Endodermal cell (in vitro differentiated cells): ENCODE measurements around the gene MEF2D. TPM values are rescaled to one million over a fixed set of nuclear protein-coding genes. Genes with fewer than 3 reads are reported as not detected.

Experiments used
- DNase-seq: peaks from one replicate; pipeline ENCODE4 v3.0.0-alpha.2; 2017
- H3K27ac ChIP-seq: 2 replicates; pipeline ENCODE4 v1.5.1; 2013; ENCODE audit warnings: mild to moderate bottlenecking, low read depth, low read length, moderate library complexity
- H3K27me3 ChIP-seq: 2 replicates; pipeline ENCODE4 v1.6.1; 2013; ENCODE audit warnings: mild to moderate bottlenecking, low read length, moderate library complexity; ENCODE audit not compliant: insufficient read depth, control insufficient read depth, poor library complexity, severe bottlenecking
- H3K36me3 ChIP-seq: 2 replicates; pipeline ENCODE4 v1.7.0; 2013; ENCODE audit warnings: mild to moderate bottlenecking, low read length, moderate library complexity; ENCODE audit not compliant: control insufficient read depth, insufficient read depth
- H3K4me1 ChIP-seq: one replicate; pipeline ENCODE4 v1.7.0; 2013; ENCODE audit warnings: low read length; ENCODE audit not compliant: control insufficient read depth, insufficient read depth
- H3K4me3 ChIP-seq: 2 replicates; pipeline ENCODE4 v1.5.1; 2013; ENCODE audit warnings: mild to moderate bottlenecking, low read length, moderate library complexity
- H3K9ac ChIP-seq: 2 replicates; pipeline ENCODE4 v1.6.1; 2013; ENCODE audit warnings: mild to moderate bottlenecking, low read length, moderate library complexity; ENCODE audit not compliant: poor library complexity, severe bottlenecking; ENCODE audit errors: extremely low read depth
- H3K9me3 ChIP-seq: 2 replicates; pipeline ENCODE4 v1.6.1; 2013; ENCODE audit warnings: mild to moderate bottlenecking, low read length, moderate library complexity; ENCODE audit not compliant: control insufficient read depth
- H3K27ac Mint-ChIP-seq: 2 replicates; pipeline ENCODE4 v1.8.0; 2020; ENCODE audit warnings: mixed read lengths
- H3K27me3 Mint-ChIP-seq: 2 replicates; pipeline ENCODE4 v1.8.0; 2021; ENCODE audit warnings: mild to moderate bottlenecking, mixed read lengths; ENCODE audit not compliant: insufficient read depth
- H3K36me3 Mint-ChIP-seq: 2 replicates; pipeline ENCODE4 v1.8.0; 2020; ENCODE audit warnings: low read depth, mixed read lengths
- H3K4me1 Mint-ChIP-seq: 2 replicates; pipeline ENCODE4 v1.8.0; 2020; ENCODE audit warnings: mixed read lengths
- H3K4me3 Mint-ChIP-seq: 2 replicates; pipeline ENCODE4 v1.8.0; 2020; ENCODE audit warnings: mild to moderate bottlenecking, moderate library complexity, mixed read lengths
- H3K9me3 Mint-ChIP-seq: 2 replicates; pipeline ENCODE4 v1.8.0; 2020; ENCODE audit warnings: mild to moderate bottlenecking, mixed read lengths
- CTCF ChIP-seq: fragments of 200-600 bp; sonication (generic); conservative IDR thresholded peaks from 2 replicates; pipeline ENCODE4 v1.5.0; 2021; ENCODE audit warnings: antibody characterized with exemption, mild to moderate bottlenecking
- WGBS, 2 experiments: methylation state at CpG; one replicate each; pipeline versions ENCODE4 v1.1.5 to v1.1.7; 2013; ENCODE audit warnings: missing lambda C conversion rate in 2 of 2, mixed read lengths in 1 of 2; ENCODE audit not compliant: insufficient coverage in 1 of 2, insufficient read length in 1 of 2; 5-methylcytosine and 5-hydroxymethylcytosine counted together
- microRNA-seq: library from miRNA; unstranded; fragments of <30 nt; microRNA quantifications from one replicate; pipeline ENCODE4 v1.2.0, GENCODE V29; 2020; ENCODE audit warnings: borderline microRNAs expressed
- total RNA-seq, 2 donors: library from RNA; stranded (reverse); fragmentation: NEBNext Ultra II Directional in 1 of 2; extraction: Animal tissue kit (Norgen Biotek cat#: 25700) in 1 of 2; gene quantifications; 2 replicates in 1 of 2; 3 replicates in 1 of 2; pipeline ENCODE4 v1.2.1, GENCODE V29; 2021

Gene MEF2D
- total RNA-seq, 2 donors from 2014 or later: 10.5 to 12.8 TPM

- no peaks in the 10 kb centered on the region for H3K9me3 Mint-ChIP-seq
- no peaks in the 10 kb centered on the region for H3K4me1 ChIP-seq
- DNase-seq: peak; percentile 88
- H3K36me3 Mint-ChIP-seq: peaks cover 8% of the 10 kb centered on the region
- no peak for TF ChIP-seq CTCF
- H3K4me1 Mint-ChIP-seq: peaks cover 9% of the 10 kb centered on the region
- peaks cover 28% of the 10 kb centered on the region for H3K27me3 Mint-ChIP-seq
- H3K9ac ChIP-seq: no peak overlapping the region
- no peak overlapping the region for H3K27ac Mint-ChIP-seq
- no peaks in the 10 kb centered on the region for H3K9me3 ChIP-seq
- H3K4me3 Mint-ChIP-seq: no peak overlapping the region
- H3K4me3 ChIP-seq: no peak overlapping the region
- peaks cover 12% of the 10 kb centered on the region for H3K36me3 ChIP-seq
- peaks cover 43% of the 10 kb centered on the region for H3K27me3 ChIP-seq
- WGBS, 2 experiments: 42 to 75% methylated on average over 1 to 8 of the region's 8 CpGs
- H3K27ac ChIP-seq: no peak overlapping the region
Observed at GRCh38 chr1:156414461-156415064, 86.0 kb downstream of the MEF2D start.

Small RNA genes within 50 kb of the gene (microRNA-seq; reads per million reads assigned to microRNA genes)
- gene MIR9-1: not detected

Other genes starting within 250 kb of the MEF2D start
- gene SMG5, start 217.9 kb downstream of the MEF2D start, total RNA-seq: 100 to 1,000 TPM; 103 to 111 TPM
- 1 to 10 TPM; 1.5 to 1.9 TPM for gene TMEM79, start 216.4 kb downstream of the MEF2D start, total RNA-seq
- 10 to 100 TPM; 70.3 to 85.1 TPM for gene GLMP, start 205.1 kb downstream of the MEF2D start, total RNA-seq
- gene VHLL, start 201.5 kb downstream of the MEF2D start, total RNA-seq: not detected
- gene CCT3, start 162.5 kb downstream of the MEF2D start, total RNA-seq: 100 to 1,000 TPM; 323 to 351 TPM
- gene TSACC, start 162.2 kb downstream of the MEF2D start, total RNA-seq: 1 to 10 TPM in 1 of 2 donors, under 1 TPM in 1; 0.62 to 1.6 TPM
- gene RHBG, start 131.6 kb downstream of the MEF2D start, total RNA-seq: 1 to 10 TPM; 3.9 to 4.0 TPM
- gene IQGAP3, start 71.8 kb upstream of the MEF2D start, total RNA-seq: 10 to 100 TPM; 28.6 to 36.9 TPM
- gene TTC24, start 78.9 kb upstream of the MEF2D start, total RNA-seq: not detected
- 100 to 1,000 TPM in 1 of 2 donors, 10 to 100 TPM in 1; 96.0 to 129 TPM for gene NAXE, start 91.0 kb upstream of the MEF2D start, total RNA-seq
- gene GPATCH4, start 100.7 kb upstream of the MEF2D start, total RNA-seq: 10 to 100 TPM; 23.0 to 34.4 TPM
- gene HAPLN2, start 118.6 kb upstream of the MEF2D start, total RNA-seq: 1 to 10 TPM in 1 of 2 donors, under 1 TPM in 1; 0.42 to 2.8 TPM
- under 1 TPM in 1 of 2 donors, not detected in 1; 0.31 TPM for gene BCAN, start 141.3 kb upstream of the MEF2D start, total RNA-seq
- 100 to 1,000 TPM in 1 of 2 donors, 10 to 100 TPM in 1; 65.8 to 103 TPM for gene NES, start 176.6 kb upstream of the MEF2D start, total RNA-seq
- gene CRABP2, start 204.8 kb upstream of the MEF2D start, total RNA-seq: 100 to 1,000 TPM; 243 to 780 TPM
- 10 to 100 TPM; 25.9 to 35.5 TPM for gene METTL25B, start 227.7 kb upstream of the MEF2D start, total RNA-seq
- gene ISG20L2, start 228.0 kb upstream of the MEF2D start, total RNA-seq: 10 to 100 TPM; 37.2 to 39.9 TPM
- 10 to 100 TPM; 32.2 to 35.5 TPM for gene MRPL24, start 240.3 kb upstream of the MEF2D start, total RNA-seq